HG03432 (cell line): ENCODE results near the gene TRMT10A.

Experiments used
- ATAC-seq: cut with Tn5 transposase; IDR thresholded peaks from one replicate; pipeline ENCODE4 v1.9.1; 2021; ENCODE audit warnings: mild to moderate bottlenecking, moderate library complexity; ENCODE audit not compliant: unreplicated experiment

The TRMT10A gene

GRCh38 chr4:99563310-99564186 is at the start of gene TRMT10A:
TRMT10A (minus strand) TSS chr4:99564039; CDS start chr4:99559338, 4,701 bp downstream.
- ATAC-seq = peak; percentile 97

- no peak for ATAC-seq
These were observed 48.9 kb upstream of the TRMT10A start for GRCh38 chr4:99612704-99613103.

- ATAC-seq = no peak
These were observed 48.4 kb upstream of the TRMT10A start for GRCh38 chr4:99612281-99612680.

- no peak for ATAC-seq
These were observed 46.9 kb upstream of the TRMT10A start for GRCh38 chr4:99610605-99611175.

- no peak for ATAC-seq
These were observed 44.6 kb upstream of the TRMT10A start for GRCh38 chr4:99608417-99608816.

GRCh38 chr4:99606716-99607115 is 42.9 kb upstream of the TRMT10A start:
- ATAC-seq = no peak

GRCh38 chr4:99594818-99595217 is 31.0 kb upstream of the TRMT10A start:
- ATAC-seq = no peak

- ATAC-seq = peak; percentile 92
These were observed 30.2 kb upstream of the TRMT10A start for GRCh38 chr4:99593781-99594641.

GRCh38 chr4:99591757-99592156 is 27.9 kb upstream of the TRMT10A start:
- ATAC-seq = no peak

- no peak for ATAC-seq
These were observed 24.0 kb upstream of the TRMT10A start for GRCh38 chr4:99587803-99588202.

- no peak for ATAC-seq
These were observed 23.5 kb upstream of the TRMT10A start for GRCh38 chr4:99587309-99587708.

GRCh38 chr4:99586797-99587196 is 23.0 kb upstream of the TRMT10A start:
- no peak for ATAC-seq

GRCh38 chr4:99586322-99586721 is 22.5 kb upstream of the TRMT10A start:
- no peak for ATAC-seq

- no peak for ATAC-seq
These were observed 21.7 kb upstream of the TRMT10A start for GRCh38 chr4:99585516-99585915.

- ATAC-seq = no peak
These were observed 14.9 kb upstream of the TRMT10A start for GRCh38 chr4:99578714-99579113.

- ATAC-seq = peak; percentile 87
These were observed 10.9 kb upstream of the TRMT10A start, which contains the start of gene MTTP for GRCh38 chr4:99574530-99575324. MTTP (plus strand) TSS chr4:99574824; CDS start chr4:99574910, 86 bp downstream.

GRCh38 chr4:99573735-99574368 is 10.0 kb upstream of the TRMT10A start:
- ATAC-seq = no peak

- ATAC-seq = no peak
These were observed 8.8 kb upstream of the TRMT10A start for GRCh38 chr4:99572527-99573240.

- no peak for ATAC-seq
These were observed 8.0 kb upstream of the TRMT10A start for GRCh38 chr4:99571883-99572282.
